ENCODE results near the gene DDX50. TPM values are rescaled to one million over a fixed set of nuclear protein-coding genes. Genes with fewer than 3 reads are reported as not detected.

Gene DDX50
- total RNA-seq, 1 donor from 2014 or later = 31.6 TPM

DNA sequence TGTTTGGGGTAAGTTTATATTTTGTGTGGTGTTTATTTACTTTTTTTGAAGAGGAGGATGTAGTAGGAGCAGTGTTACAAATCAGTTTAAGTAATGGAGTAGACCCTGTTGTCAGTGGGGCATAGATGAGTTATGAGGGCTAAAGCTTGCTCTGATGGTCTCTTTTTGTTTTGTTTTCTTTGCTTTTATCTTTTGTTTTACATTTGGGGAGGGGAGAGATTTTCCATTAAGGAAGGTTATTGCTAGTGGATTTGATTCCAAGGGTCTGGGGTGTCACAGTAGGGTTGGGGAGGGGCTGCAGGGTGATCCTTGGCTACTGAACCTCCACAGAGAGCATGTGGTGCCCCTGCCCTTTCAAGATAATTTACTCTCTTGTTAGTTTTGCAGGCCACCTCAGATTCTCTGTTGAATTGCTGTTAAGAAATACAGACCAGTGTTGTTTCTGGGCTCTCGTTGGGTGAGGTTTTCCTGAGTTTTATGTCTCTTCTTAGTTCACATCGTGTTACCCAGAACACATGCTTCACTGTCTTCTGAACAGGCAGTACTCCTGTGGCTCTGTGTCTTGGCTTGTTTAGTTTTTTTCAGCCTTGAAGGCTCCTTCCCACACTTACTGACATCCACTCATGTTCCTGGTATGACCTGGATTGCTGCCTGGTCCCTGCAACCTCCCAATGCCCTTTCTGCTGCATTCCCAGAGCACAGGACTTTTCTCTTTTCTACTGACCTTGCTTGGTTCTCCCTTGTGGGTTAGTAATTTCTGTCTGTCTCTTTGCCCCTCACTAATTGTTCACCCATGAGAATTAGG, 91.7 kb downstream of the DDX50 start:
- H3K27me3 Mint-ChIP-seq (ENCODE audit: unreplicated experiment) = peaks cover 5% of the 10 kb centered on the region
- H3K27ac Mint-ChIP-seq (ENCODE audit: unreplicated experiment) = peak overlapping the region; percentile 25
- peaks cover 16% of the 10 kb centered on the region for H3K4me1 Mint-ChIP-seq (ENCODE audit: low read depth, unreplicated experiment)
- H3K9me3 Mint-ChIP-seq (ENCODE audit: unreplicated experiment) = peaks cover 4% of the 10 kb centered on the region
- no peak for TF ChIP-seq CTCF (IDR thresholded peaks at IDR 0.05; ENCODE audit: partially characterized antibody, unreplicated experiment)
- DNase-seq = no peak
- H3K4me3 Mint-ChIP-seq (ENCODE audit: unreplicated experiment) = peak overlapping the region; percentile 20
- H3K36me3 Mint-ChIP-seq (ENCODE audit: unreplicated experiment) = no peaks in the 10 kb centered on the region

Other genes starting within 250 kb of the DDX50 start
- gene CCAR1, start 180.1 kb upstream of the DDX50 start, total RNA-seq (ENCODE audit: unreplicated experiment) = 85.5 TPM
- 0.47 TPM for gene STOX1, start 73.8 kb upstream of the DDX50 start, total RNA-seq (ENCODE audit: unreplicated experiment)
- gene DDX21, start 54.9 kb downstream of the DDX50 start, total RNA-seq (ENCODE audit: unreplicated experiment) = 39.9 TPM
- 45.3 TPM for gene KIFBP, start 87.5 kb downstream of the DDX50 start, total RNA-seq (ENCODE audit: unreplicated experiment)
- not detected for gene SRGN, start 186.8 kb downstream of the DDX50 start, total RNA-seq (ENCODE audit: unreplicated experiment)
- 55.8 TPM for gene VPS26A, start 222.9 kb downstream of the DDX50 start, total RNA-seq (ENCODE audit: unreplicated experiment)

Measured in glutamatergic neuron (in vitro differentiated cells).